Left hindlimb (tissue), 1 donor: ENCODE data around the gene ADGRD1.
"Not testable (repeated sequence)": the region's sequence is repeated elsewhere in the genome, so short reads cannot be mapped to it uniquely, and the experiment has no call there.

Experiments
- DNase-seq: peaks from one replicate; pipeline ENCODE4 v3.0.0-alpha.2; 2018

Gene ADGRD1

GRCh38 chr12:131108177-131108955 lies 154.7 kb downstream of the ADGRD1 start:
- DNase-seq: peak; percentile 16

- no peak for DNase-seq
These were observed 157.7 kb downstream of the ADGRD1 start for GRCh38 chr12:131111446-131111845.

- peak; percentile 23 for DNase-seq
These were observed 158.3 kb downstream of the ADGRD1 start for GRCh38 chr12:131112021-131112420.

- peak; percentile 32 for DNase-seq
These were observed 159.1 kb downstream of the ADGRD1 start for GRCh38 chr12:131112700-131113290.

GRCh38 chr12:131113568-131114270 lies 160.0 kb downstream of the ADGRD1 start:
- peak; percentile 29 for DNase-seq

DNA sequence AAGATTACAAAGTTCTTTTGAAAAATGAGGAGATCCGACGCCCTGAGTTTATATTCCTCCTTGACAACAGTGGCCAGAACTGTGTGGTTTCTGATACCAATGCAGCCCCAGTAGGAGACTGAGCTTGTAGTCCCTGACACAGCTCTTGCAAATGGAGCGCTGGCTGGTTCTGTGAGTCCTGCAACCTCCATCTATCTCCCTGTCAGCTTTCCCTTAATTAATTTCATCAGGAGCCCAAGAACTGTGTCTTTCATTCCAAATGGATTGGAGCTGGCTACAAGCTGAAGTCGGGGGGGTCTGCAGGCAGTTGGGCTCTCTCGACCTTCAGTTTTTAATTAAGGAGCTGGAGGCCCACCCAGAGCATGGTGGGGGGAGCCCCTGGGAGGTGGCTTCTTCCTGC lies 160.6 kb downstream of the ADGRD1 start:
- peak; percentile 38 for DNase-seq

DNA sequence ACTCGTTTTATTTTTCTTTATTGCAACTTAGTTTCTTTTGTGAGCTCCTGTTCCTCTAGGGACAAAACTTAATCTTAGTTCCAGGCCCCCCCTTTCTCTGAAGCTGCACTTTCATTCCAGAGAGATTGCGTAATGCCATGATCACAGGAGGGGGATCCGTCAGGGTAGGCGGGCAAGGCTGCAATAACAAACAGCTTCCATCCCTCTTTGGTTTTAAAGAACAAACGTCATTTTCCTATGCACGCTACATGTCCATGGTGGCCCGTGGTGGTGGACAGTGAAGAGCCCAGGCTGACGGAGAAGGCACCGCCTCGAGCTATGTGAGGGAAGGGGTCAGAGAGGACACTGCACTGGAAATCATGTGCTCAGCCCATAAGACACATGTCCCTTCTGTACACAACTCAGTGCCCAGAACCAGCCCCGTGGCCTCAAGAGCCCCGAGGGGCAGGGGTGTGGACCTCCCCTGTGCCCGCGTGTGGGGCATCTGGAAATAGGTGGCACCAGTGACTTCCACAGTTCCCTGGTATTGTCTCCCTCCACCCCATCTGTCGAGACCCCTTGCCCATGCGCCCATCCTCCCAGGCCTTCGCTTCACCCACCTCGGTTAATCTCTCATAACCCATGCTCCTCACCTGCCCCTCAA lies 161.4 kb downstream of the ADGRD1 start:
- peak; percentile 28 for DNase-seq

DNA sequence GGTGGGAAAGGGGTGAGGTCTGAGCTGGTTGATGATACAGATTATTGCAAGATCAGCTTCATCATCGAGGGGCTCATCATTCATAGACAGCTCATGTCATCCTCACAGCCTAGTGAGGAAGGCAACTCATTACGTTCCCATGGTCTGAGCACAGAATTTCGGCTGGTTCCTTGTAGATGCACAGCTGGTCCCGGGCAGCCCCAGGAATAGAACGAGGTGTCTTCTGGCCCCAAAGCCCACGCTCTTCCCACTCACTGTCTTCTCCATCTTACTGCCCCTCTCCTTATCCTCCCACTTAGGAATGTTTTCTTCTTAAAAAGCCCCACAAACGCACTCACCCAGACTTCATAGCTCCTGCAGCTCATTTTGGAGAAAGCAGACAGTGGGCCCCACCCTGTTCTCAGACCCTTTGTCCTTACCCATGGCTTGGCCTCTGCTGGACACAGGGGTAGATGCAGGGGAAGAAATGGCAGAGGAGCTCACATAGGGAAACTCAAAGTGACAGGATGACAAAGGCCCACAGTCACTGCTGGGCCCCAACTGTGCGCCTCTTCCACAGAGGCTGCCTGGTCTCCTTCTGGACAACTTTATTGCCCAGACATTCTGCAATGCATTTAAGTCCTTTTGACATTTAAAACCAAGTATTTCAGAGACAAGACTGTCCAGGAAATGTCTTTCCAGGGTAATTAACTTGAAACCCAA lies 162.2 kb downstream of the ADGRD1 start:
- DNase-seq: peak; percentile 12

DNA sequence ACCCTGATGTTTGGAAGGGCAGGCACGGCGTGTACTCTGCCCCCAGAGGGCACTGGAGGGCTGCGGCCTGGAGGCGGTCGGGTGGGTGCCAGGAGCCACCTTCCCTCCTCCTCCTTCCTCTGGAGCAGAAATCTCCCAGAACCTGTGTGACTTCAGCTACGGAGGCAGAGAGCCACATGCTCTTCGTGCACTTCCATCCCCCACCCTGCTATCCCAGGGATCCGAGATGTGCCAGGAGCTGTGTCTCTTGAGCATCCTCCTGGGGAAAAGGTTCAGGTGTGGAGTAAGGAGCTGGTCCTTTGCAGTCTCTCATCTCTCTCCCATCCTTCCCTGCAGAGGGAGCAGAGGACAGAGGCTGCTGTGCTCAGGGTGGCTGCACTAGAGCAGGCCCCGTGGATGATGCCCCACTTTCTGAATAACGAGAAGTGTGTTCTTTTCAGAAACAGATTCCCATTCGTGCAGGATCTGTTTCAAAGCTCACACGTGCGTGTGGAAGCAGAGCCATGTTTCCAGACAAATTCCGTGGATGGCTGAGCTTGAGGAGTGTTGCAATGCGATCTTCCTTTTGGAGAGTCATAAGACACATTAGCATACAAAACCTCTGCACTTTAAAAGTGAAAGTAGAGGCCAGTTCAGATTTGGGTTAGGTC lies 162.9 kb downstream of the ADGRD1 start:
- DNase-seq: peak; percentile 43

GRCh38 chr12:131117438-131118245 lies 163.9 kb downstream of the ADGRD1 start:
- peak; percentile 8 for DNase-seq

DNA sequence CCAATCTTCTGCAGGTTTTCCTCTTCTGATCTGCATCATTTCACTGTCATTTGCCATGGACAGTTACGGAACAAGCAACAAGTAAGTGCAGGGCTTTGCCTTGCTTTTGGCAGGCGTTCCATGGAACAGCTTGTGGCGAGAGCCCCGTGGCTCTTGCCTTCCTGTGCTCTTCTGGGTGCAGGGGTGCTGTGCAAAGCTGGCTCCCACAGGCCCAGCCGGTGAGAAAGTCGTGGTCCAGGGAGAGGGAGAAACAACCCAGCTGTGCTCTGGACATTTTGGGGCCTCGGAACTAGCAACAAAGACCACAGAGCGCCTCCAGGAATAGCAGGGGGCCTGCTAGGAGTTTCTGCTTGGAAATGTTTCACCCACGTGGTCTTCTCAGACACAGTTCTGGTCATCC lies 164.7 kb downstream of the ADGRD1 start:
- DNase-seq: no peak

DNA sequence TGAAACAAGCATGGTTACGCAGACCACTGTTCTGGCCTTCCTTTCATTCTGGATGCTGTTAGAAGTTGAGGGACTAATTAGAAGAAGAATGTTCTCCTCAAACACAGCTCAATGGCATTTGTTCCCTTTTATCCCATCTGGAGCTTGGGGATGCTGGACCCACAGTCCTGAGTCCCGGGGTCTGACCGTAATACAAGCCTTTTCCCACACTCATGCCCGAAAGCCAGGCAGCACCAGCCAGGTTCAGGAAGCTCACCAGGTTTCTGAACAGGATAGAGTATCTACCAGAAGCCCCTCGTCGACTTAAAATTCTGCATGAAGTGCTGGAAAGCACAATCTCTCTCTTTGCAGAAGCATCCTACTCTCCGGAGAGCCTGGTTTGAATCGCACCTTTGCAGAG lies 165.6 kb downstream of the ADGRD1 start:
- DNase-seq: not testable (repeated sequence)

DNA sequence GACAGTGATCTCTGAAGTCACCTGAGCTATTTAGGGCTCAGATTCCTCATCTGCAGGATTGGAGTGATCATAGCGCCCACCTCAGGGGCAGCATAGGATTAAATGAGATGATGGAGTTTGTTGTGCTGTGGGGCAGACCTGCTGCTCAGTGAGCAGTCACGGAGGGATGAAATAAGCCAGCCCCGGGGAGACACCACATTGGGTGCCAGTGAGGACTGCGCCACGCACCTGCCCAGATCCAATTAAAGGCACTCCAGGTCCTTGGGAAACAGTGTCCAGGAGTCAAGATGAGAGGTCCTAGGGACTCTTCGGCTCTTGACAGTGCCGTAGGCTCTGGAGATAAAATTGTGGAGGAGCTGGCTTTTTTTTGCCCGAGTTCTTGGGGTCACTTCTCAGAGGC lies 166.2 kb downstream of the ADGRD1 start:
- DNase-seq: no peak

DNA sequence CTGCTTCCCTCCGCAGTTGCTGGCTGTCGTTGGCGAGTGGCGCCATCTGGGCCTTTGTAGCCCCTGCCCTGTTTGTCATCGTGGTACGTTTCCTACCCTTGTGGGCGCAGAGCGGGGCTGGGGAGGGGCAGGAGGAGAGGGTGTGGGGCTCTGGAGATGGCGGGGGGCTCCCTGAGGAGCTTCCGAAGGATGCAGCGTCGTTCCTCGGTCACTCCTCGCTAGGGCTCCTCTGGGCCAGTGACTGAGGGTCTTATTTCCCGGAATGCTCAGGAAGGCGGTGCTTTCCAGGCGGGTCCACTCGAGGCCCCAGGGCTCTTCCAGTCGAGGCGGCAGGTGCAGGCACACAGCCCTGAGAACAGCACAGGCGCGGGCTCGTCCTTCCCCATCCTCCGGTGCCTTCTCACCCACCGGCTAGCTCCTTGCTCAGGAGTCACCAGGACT lies 167.1 kb downstream of the ADGRD1 start:
- no peak for DNase-seq

- DNase-seq: peak; percentile 18
These were observed 168.1 kb downstream of the ADGRD1 start for GRCh38 chr12:131121705-131122405.

- peak; percentile 8 for DNase-seq
These were observed 168.9 kb downstream of the ADGRD1 start for GRCh38 chr12:131122631-131123030.

DNA sequence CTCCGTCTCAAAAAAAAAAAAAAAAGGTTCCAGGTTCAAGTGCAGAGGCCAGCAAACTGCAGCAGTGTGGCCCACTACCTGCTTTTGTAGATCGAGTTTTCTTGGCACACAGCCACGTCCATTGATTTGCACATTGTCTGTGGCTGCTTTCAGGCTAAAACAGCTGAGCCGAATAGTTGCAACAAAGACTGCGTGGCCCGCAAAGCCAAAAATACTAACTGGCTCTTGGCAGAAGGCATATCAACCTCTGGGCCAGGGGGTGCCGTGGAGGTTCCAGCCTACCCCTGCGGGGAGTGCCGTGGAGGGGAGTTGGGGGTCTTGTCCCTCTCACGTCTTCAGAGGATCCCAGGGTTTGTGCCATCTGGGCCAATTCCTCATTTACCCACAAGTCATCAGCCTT lies 170.1 kb downstream of the ADGRD1 start:
- DNase-seq: no peak

- DNase-seq: no peak
These were observed 171.0 kb downstream of the ADGRD1 start for GRCh38 chr12:131124487-131125280.

- peak; percentile 10 for DNase-seq
These were observed 173.0 kb downstream of the ADGRD1 start for GRCh38 chr12:131126662-131127173.
